Psoas muscle (tissue), 8 donors: ENCODE measurements around the gene ZC3H6. TPM values are rescaled to one million over a fixed set of nuclear protein-coding genes. Genes with fewer than 3 reads are reported as not detected.

Source experiments
- ATAC-seq, 4 donors: fragments of 200-7000 bp; cut with Tn5 transposase; one replicate each; pipeline ENCODE4 v1.9.1; 2020; ENCODE audit warnings: moderate library complexity in 3 of 4, mild to moderate bottlenecking in 2 of 4
- DNase-seq, 2 donors: peaks; one replicate each; pipeline ENCODE4 v3.0.0-alpha.2; 2020
- H3K27ac ChIP-seq: fragments of 200-600 bp; one replicate; pipeline ENCODE4 v1.8.0; 2022
- H3K27me3 ChIP-seq, 3 donors: fragments of 200-600 bp in 1 of 3; one replicate each; pipeline versions ENCODE4 v1.6.1 to v1.8.0; 2013 to 2022; ENCODE audit warnings: low read length in 2 of 3, mild to moderate bottlenecking in 2 of 3, moderate library complexity in 1 of 3; ENCODE audit not compliant: insufficient read depth in 3 of 3
- H3K36me3 ChIP-seq, 2 donors: fragments of 200-600 bp in 1 of 2; one replicate each; pipeline versions ENCODE4 v1.6.1 to v1.8.0; 2013 to 2022; ENCODE audit warnings: low read depth in 1 of 2, mild to moderate bottlenecking in 1 of 2, moderate library complexity in 1 of 2; ENCODE audit not compliant: insufficient read depth in 1 of 2
- H3K4me1 ChIP-seq: fragments of 200-600 bp; one replicate; pipeline ENCODE4 v1.8.0; 2022
- H3K4me3 ChIP-seq: fragments of 200-600 bp; one replicate; pipeline ENCODE4 v1.8.0; 2022; ENCODE audit warnings: mild to moderate bottlenecking
- H3K9me3 ChIP-seq: fragments of 200-600 bp; one replicate; pipeline ENCODE4 v1.8.0; 2022
- WGBS, 3 donors: extraction: QIAGEN DNeasy Blood & Tissue Kit; methylation state at CpG; one replicate each; pipeline versions ENCODE4 v1.1.6 to v1.1.7; 2013; 5-methylcytosine and 5-hydroxymethylcytosine counted together
- intact Hi-C, 2 donors: fragments of 100-400 bp; cut with DNase I; formaldehyde crosslinking; loops; one replicate each; pipeline versions ENCODE4 v1.11.0 to v1.14.2; 2022
- polyA plus RNA-seq, 3 donors: library from polyadenylated mRNA; stranded (reverse); fragments of 200-250 nt; gene quantifications; one replicate each; pipeline ENCODE4 v1.2.3, GENCODE V29; 2013
- total RNA-seq, 4 donors: library from RNA; stranded (reverse); fragmentation: NEBNext Ultra II Directional in 2 of 4; extraction: Animal tissue kit (Norgen Biotek cat#: 25700) in 2 of 4; gene quantifications; one replicate each; pipeline versions ENCODE4 v1.2.1 to v1.2.4, GENCODE V29; 2021 to 2023
- TF ChIP-seq, protein P1 (sequence below): fragments of 200-600 bp; IDR thresholded peaks from one replicate; pipeline ENCODE4 v1.8.0; 2022; ENCODE audit warnings: antibody characterized with exemption
- donor health status: healthy with polysubstance abuse.
- donor health status: DM: no; HTN: no; CAD: no; lungs with moderate emphysema.
- donor health status: Bipolar disorder and iron deficiency.
- donor health status: healthy.
- donor health status: DM: yes; HTN: yes; CAD: no.
- donor health status: DM: no; HTN: no; CAD: no.
- donor health status: DM: no; HTN: no; CAD: no.
- donor health status: DM: yes; HTN: yes; CAD: no.

ZC3H6 gene
- total and polyA plus RNA-seq, 7 donors: 0.81 to 14.6 (median 11.2) TPM

DNA sequence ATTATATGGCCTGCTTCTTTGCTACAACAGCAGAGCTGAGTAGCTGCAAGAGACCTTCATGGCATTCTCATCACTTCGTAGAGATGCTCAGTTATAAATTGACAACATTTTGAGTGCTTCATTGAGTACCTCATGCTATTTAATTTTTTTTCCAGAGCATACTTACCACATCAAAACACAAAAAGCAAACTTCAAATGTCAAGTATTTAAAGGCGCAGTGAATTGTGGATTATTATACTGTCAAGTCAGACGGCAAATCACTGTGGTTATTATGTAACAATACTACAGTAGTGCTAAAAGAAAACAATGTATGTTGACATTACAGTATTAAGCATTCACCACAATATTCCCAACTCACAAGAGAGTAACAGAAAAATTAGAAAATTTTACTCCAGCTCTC is 33.0 kb upstream of the ZC3H6 start:
- WGBS, 3 donors: 89 to 91% (median 90%) methylated on average over 3 of the region's 3 CpGs
- intact Hi-C loops: loop anchor here in 1 of 2 donors (10.0 kb wide), 1 partner anchor 332 kb away; no protein-coding TSS in a partner anchor
- TF ChIP-seq, protein P1, sequence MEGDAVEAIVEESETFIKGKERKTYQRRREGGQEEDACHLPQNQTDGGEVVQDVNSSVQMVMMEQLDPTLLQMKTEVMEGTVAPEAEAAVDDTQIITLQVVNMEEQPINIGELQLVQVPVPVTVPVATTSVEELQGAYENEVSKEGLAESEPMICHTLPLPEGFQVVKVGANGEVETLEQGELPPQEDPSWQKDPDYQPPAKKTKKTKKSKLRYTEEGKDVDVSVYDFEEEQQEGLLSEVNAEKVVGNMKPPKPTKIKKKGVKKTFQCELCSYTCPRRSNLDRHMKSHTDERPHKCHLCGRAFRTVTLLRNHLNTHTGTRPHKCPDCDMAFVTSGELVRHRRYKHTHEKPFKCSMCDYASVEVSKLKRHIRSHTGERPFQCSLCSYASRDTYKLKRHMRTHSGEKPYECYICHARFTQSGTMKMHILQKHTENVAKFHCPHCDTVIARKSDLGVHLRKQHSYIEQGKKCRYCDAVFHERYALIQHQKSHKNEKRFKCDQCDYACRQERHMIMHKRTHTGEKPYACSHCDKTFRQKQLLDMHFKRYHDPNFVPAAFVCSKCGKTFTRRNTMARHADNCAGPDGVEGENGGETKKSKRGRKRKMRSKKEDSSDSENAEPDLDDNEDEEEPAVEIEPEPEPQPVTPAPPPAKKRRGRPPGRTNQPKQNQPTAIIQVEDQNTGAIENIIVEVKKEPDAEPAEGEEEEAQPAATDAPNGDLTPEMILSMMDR: no peak
- Histone ChIP-seq H3K27ac (no peak overlapping the region), H3K36me3 (peaks cover 0 to 49% of the 10 kb centered on the region in 2 donors), H3K4me1 (no peaks in the 10 kb centered on the region), H3K27me3 (no peaks in the 10 kb centered on the region), H3K4me3 (no peak overlapping the region), H3K9me3 (no peaks in the 10 kb centered on the region)
- ATAC-seq (no peak), DNase-seq (no peak)

DNA sequence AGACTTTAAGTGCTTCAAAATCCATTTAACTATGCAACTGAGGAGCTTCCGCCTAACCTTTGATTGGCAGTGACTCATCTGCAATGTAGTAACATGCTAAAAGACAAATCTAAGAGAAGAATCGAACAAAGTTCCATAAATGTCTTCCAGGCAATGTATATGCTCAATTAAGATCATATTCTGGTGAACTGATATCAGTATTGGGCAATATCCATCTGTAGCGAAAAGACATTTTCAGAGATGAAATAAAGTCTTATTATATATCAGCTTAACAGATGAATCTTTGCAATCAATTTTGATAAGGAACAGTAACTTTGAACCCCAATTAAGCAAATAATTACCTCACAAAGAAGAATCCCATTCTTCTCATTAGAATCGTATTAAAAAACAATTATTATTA is 32.2 kb upstream of the ZC3H6 start:
- no peak for DNase-seq
- H3K4me1 ChIP-seq: no peaks in the 10 kb centered on the region
- no peaks in the 10 kb centered on the region for H3K27me3 ChIP-seq
- intact Hi-C loops: loop anchor here in 1 of 2 donors (10.0 kb wide), 1 partner anchor 332 kb away; no protein-coding TSS in a partner anchor
- TF ChIP-seq, protein P1: no peak
- 93 to 96% (median 94%) methylated on average over 4 of the region's 4 CpGs for WGBS, 3 donors
- no peak overlapping the region for H3K4me3 ChIP-seq
- H3K27ac ChIP-seq: no peak overlapping the region
- ATAC-seq: no peak
- H3K9me3 ChIP-seq: no peaks in the 10 kb centered on the region
- H3K36me3 ChIP-seq: peaks cover 0 to 58% of the 10 kb centered on the region in 2 donors

DNA sequence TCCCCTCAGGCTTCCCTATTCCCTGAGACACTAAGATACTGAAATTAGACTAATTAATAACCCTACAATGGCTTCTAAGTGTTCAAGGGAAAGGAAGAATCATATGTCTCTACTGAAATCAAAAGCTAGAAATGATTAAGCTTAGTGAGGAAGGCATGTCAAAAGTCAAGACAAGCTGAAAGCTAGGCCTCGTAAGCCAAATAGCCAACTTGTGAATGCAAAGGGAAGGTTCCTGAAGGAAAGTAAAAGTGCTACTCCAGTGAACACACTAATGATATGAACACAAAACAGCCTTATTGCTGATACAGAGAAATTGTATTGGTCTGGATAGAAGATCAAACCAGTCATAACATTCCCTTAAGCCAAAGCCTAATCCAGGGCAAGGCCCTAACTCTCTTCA is 30.5 kb upstream of the ZC3H6 start:
- no peak for DNase-seq
- Histone ChIP-seq H3K36me3 (peaks cover 0 to 74% of the 10 kb centered on the region in 2 donors), H3K27ac (no peak overlapping the region), H3K4me1 (no peaks in the 10 kb centered on the region), H3K27me3 (no peaks in the 10 kb centered on the region), H3K9me3 (no peaks in the 10 kb centered on the region), H3K4me3 (no peak overlapping the region)
- WGBS, 3 donors: 93 to 96% (median 96%) methylated on average over 1 of the region's 1 CpG
- intact Hi-C loops: loop anchor here in 1 of 2 donors (10.0 kb wide), 1 partner anchor 330 kb away; no protein-coding TSS in a partner anchor
- ATAC-seq: no peak
- TF ChIP-seq, protein P1: no peak

DNA sequence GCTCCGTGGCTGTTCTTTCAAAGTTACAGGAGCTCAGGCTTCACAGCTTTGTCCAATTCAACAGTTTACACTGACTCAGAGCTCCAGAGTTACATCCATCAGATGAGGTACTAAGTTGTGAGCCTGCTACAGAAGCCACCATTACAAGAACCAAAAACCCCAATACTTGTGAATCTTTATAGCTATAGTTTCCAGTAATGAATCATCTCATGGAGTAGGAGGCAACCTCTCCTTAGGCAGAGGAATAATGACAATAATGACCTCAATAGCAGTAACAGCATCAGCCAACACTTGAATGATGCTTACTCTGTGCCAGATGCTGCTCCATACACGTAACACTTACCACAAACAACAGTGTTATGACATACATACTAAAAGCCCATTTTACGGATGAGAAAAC is 24.1 kb upstream of the ZC3H6 start:
- WGBS, 3 donors: 84 to 90% (median 88%) methylated on average over 3 of the region's 3 CpGs
- Histone ChIP-seq H3K36me3 (peaks cover 0 to 38% of the 10 kb centered on the region in 2 donors), H3K4me1 (peaks cover 7% of the 10 kb centered on the region), H3K4me3 (no peak overlapping the region), H3K27me3 (no peaks in the 10 kb centered on the region), H3K27ac (no peak overlapping the region), H3K9me3 (no peaks in the 10 kb centered on the region)
- DNase-seq (no peak), ATAC-seq (no peak)
- TF ChIP-seq, protein P1: no peak
- intact Hi-C loops: loop anchor here (10.0 kb wide), 3 partner anchors 184 to 366 kb away; partner anchors contain the start of genes ANAPC1 (in 1 of the 2), CHCHD5 (in 1 of the 2) and RGPD8 (in 1 of the 2)
